Activated naive CD4-positive, alpha-beta T cell treated with anti-CD3 and anti-CD28 coated beads, Interleukin-2, amount 50 U/mL, for 72 hours (primary cell): ENCODE data around the gene NTM. TPM values are rescaled to one million over a fixed set of nuclear protein-coding genes. Genes with fewer than 3 reads are reported as not detected.

ENCODE experiments used
- ATAC-seq, 2 donors: fragments of 150-1000 bp; cut with Tn5 transposase; 2 replicates each; pipeline ENCODE4 v1.10.0; 2021; ENCODE audit warnings: mild to moderate bottlenecking in 2 of 2, moderate library complexity in 2 of 2
- DNase-seq, 2 donors: peaks; one replicate each; pipeline ENCODE4 v3.0.0; 2021 to 2022; ENCODE audit warnings: low spot score in 2 of 2
- H3K27ac Mint-ChIP-seq, 2 donors: one replicate each; pipeline ENCODE4 v1.8.0; 2022; ENCODE audit warnings: mild to moderate bottlenecking in 2 of 2, mixed read lengths in 2 of 2
- H3K36me3 Mint-ChIP-seq, 2 donors: one replicate each; pipeline ENCODE4 v1.8.0; 2022; ENCODE audit warnings: mixed read lengths in 2 of 2
- H3K9me3 Mint-ChIP-seq, 2 donors: one replicate each; pipeline ENCODE4 v1.8.0; 2022; ENCODE audit warnings: mixed read lengths in 2 of 2
- total RNA-seq, 2 donors: library from RNA; stranded (reverse); gene quantifications; one replicate each; pipeline ENCODE4 v1.2.3, GENCODE V29; 2022

The NTM gene
- total RNA-seq, 2 donors from 2014 or later = not detected

GRCh38 chr11:132033051-132033450, 662.6 kb downstream of the NTM start:
- DNase-seq = no peak
- Mint-ChIP-seq H3K9me3 (peaks cover 0 to 4% of the 10 kb centered on the region in 2 donors), H3K36me3 (no peaks in the 10 kb centered on the region), H3K27ac (no peak overlapping the region)
- no peak for ATAC-seq

- H3K27ac Mint-ChIP-seq = no peak overlapping the region
- H3K36me3 Mint-ChIP-seq = no peaks in the 10 kb centered on the region
- DNase-seq = no peak
- peaks cover 0 to 10% of the 10 kb centered on the region in 2 donors for H3K9me3 Mint-ChIP-seq
- no peak for ATAC-seq
Measured at GRCh38 chr11:132035228-132035627, 664.8 kb downstream of the NTM start.

DNA sequence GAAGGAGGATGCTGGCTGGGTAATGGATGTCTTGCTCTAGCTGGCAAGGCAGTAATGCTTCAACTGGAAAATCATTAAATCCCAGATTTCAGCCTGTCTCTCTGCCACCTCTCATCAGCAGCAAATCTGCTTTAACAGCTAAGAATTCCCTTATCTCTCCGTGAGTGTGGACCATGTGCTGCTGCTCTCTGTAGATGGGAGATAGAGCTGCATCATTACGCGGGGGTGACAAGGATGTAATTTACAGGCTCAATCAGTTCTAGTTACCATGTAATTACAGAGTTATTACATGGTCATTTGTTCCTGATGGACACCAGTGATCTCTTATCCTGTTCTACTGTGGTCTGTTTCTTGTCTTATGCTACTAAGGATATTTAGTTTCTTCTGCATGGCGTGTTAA, 665.4 kb downstream of the NTM start:
- Mint-ChIP-seq H3K27ac (no peak overlapping the region), H3K9me3 (peaks cover 0 to 10% of the 10 kb centered on the region in 2 donors), H3K36me3 (no peaks in the 10 kb centered on the region)
- DNase-seq (no peak), ATAC-seq (no peak)

GRCh38 chr11:132036220-132036619, 665.8 kb downstream of the NTM start:
- no peak overlapping the region for H3K27ac Mint-ChIP-seq
- no peak for ATAC-seq
- peaks cover 0 to 13% of the 10 kb centered on the region in 2 donors for H3K9me3 Mint-ChIP-seq
- no peaks in the 10 kb centered on the region for H3K36me3 Mint-ChIP-seq
- DNase-seq = no peak

GRCh38 chr11:132036746-132037466, 666.5 kb downstream of the NTM start:
- DNase-seq = no peak
- peaks cover 0 to 13% of the 10 kb centered on the region in 2 donors for H3K9me3 Mint-ChIP-seq
- no peak for ATAC-seq
- H3K36me3 Mint-ChIP-seq = no peaks in the 10 kb centered on the region
- H3K27ac Mint-ChIP-seq = no peak overlapping the region

DNA sequence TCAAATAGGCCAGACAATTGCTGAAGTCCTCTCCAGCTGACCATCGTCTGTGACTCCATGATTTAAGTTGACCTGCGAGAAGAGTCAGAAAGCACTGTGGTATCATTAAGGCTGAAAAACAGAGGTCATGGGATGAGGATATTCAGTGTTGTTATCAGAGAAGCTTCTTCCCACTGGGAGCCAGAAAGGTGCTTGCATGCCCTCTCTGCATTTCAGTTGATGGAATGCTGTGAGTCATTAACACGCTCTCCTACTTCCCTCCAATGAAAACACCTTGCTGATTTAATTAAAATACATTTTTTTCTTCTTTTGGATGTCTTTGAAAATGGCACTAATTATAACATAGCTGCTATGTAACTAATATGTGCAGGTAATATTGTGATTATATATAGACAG, 667.0 kb downstream of the NTM start:
- H3K36me3 Mint-ChIP-seq = no peaks in the 10 kb centered on the region
- ATAC-seq = no peak

GRCh38 chr11:132037956-132038355, 667.5 kb downstream of the NTM start:
- DNase-seq (no peak), ATAC-seq (no peak)
- no peaks in the 10 kb centered on the region for H3K36me3 Mint-ChIP-seq
- no peak overlapping the region for H3K27ac Mint-ChIP-seq
- H3K9me3 Mint-ChIP-seq = peaks cover 0 to 9% of the 10 kb centered on the region in 2 donors

More for the DNA sequence above, 667.0 kb downstream of the NTM start:
- H3K9me3 Mint-ChIP-seq = peaks cover 0 to 9% of the 10 kb centered on the region in 2 donors
- no peak for DNase-seq
- H3K27ac Mint-ChIP-seq = no peak overlapping the region

DNA sequence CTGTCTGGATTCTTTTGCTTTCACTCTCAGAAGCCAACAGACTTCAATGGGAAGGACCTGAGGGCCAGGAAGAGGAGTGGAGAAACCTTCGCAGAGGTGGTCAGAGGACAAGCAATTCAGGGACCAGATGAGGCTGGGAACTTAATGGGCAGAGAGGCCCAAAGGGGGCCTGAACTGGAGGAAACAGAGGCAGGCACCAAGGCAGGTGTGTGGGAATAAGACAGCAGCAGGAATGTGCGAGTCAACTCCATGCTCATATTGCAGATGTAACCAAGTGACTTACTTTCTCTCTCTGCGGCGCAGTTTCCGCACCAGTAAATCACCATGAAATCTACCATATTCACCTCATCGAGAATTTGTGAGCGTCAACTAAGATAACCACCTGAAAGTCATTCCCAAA, 669.1 kb downstream of the NTM start:
- Mint-ChIP-seq H3K27ac (no peak overlapping the region), H3K36me3 (no peaks in the 10 kb centered on the region), H3K9me3 (peaks cover 5 to 9% of the 10 kb centered on the region in 2 donors)
- DNase-seq (no peak), ATAC-seq (no peak)

- peaks cover 5 to 9% of the 10 kb centered on the region in 2 donors for H3K9me3 Mint-ChIP-seq
- ATAC-seq (no peak), DNase-seq (no peak)
- H3K27ac Mint-ChIP-seq = no peak overlapping the region
- no peaks in the 10 kb centered on the region for H3K36me3 Mint-ChIP-seq
Measured at GRCh38 chr11:132042296-132042695, 671.9 kb downstream of the NTM start.

DNA sequence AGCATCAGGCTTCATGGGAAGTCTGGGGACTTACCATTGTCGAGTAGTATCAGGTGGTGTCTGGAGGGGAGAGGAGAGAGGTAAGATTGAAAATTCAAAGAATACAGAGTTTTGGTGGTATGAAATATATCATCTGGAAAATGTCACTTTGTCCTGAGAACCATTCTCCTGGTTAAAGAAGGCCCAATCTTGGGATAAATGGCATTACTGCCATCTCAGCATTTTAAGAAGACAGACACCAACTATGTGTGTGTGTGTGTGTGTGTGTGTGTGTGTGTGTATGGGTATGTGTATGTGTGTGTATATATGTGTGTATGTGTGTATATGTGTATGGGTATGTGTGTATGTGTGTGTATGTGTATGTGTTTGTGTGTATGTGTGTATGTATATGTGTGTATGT, 673.3 kb downstream of the NTM start:
- Mint-ChIP-seq H3K27ac (no peak overlapping the region), H3K36me3 (no peaks in the 10 kb centered on the region), H3K9me3 (peaks cover 5 to 11% of the 10 kb centered on the region in 2 donors)
- no peak for ATAC-seq
- no peak for DNase-seq

DNA sequence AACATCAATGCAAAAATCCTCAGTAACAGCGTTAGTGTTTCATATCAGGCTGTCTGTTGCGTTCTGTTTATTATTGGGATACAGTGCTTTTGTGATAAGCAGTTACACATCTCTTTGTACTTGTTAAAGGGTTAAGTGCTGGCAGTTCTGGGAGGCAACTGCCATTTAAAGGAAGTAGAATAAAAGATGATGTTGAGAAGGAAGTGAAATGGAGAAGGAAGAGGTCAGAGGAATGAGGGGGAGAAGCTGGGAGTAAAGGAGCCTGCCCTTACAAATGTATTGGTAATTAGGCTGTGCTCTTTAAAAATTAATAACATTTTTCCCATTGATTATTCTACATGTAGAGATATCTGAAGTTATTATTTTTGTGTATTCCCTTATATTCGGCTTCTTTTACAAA, 674.7 kb downstream of the NTM start:
- no peak overlapping the region for H3K27ac Mint-ChIP-seq
- no peaks in the 10 kb centered on the region for H3K36me3 Mint-ChIP-seq
- ATAC-seq (no peak), DNase-seq (no peak)
- H3K9me3 Mint-ChIP-seq = peaks cover 5 to 10% of the 10 kb centered on the region in 2 donors

DNA sequence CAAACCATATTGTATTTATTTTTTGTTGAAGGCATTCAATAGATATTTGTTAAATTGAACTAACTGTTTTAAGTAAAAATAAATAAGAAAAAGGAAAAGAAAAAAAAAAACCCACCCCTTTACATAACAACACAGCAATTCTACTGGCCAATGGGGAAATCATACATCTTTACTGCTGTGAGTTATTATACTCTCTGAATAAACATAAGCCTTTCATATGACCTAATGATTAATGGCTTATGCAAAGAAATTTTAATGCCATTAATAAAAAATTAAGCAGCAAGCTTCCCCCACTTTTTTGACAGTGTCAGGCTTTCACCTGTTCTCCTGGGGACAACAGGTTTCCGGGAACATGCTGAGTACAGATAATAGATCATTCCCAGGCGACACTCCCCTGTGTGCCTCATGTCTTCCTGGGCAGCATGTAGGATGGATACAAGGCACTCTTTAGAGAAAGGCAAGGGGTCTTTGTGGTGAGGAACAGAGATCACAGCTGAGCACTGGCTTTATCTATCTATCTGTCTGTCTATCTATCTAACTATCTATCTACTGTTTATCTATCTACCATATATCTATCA, 676.0 kb downstream of the NTM start:
- DNase-seq = no peak
- Mint-ChIP-seq H3K27ac (no peak overlapping the region), H3K36me3 (no peaks in the 10 kb centered on the region), H3K9me3 (peaks cover 5 to 7% of the 10 kb centered on the region in 2 donors)
- no peak for ATAC-seq

- no peak overlapping the region for H3K27ac Mint-ChIP-seq
- H3K36me3 Mint-ChIP-seq = no peaks in the 10 kb centered on the region
- DNase-seq = no peak
- peaks cover 5 to 7% of the 10 kb centered on the region in 2 donors for H3K9me3 Mint-ChIP-seq
- no peak for ATAC-seq
Measured at GRCh38 chr11:132047167-132047566, 676.8 kb downstream of the NTM start.

DNA sequence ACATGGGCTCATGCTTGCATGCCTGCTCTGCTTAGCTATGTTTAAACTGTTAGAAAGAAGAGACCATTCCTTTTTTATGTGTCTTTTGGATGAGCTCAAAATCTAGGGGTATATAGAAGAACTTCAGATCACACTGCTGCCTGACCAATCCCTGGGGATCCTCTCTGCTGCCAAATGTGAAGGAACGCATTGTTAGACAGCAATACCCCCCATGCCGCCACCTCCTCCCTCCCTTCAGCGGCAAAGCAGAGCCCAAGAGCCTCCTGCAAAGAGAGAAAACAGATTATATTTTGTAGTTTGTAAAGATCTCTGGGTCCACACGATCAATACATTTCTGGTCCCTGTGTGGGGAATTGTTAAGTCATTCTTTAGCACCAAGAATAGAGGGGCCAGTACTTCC, 677.6 kb downstream of the NTM start:
- Mint-ChIP-seq H3K27ac (no peak overlapping the region), H3K36me3 (no peaks in the 10 kb centered on the region), H3K9me3 (peaks cover 5 to 7% of the 10 kb centered on the region in 2 donors)
- ATAC-seq = no peak
- DNase-seq = no peak

DNA sequence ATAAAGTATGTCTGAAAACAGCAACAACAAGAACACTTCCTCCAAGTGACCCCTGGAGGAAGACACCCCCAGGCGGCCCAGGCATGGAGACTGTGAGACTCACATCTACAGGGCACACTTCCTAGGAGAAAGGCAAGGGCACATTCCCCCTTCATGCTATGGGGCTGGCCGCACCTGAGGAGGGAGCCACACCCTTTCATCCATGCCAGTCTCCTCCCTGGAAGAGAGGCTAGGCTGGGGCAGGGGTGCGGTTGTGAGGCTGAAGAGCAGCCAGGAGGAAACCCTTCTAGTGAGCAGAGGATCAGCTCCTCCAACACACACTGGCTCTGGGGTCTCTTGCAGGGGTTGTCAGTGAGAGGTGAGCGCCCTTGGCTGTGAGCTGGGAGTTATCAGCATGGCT, 678.8 kb downstream of the NTM start:
- H3K36me3 Mint-ChIP-seq = no peaks in the 10 kb centered on the region
- DNase-seq (no peak), ATAC-seq (no peak)
- no peak overlapping the region for H3K27ac Mint-ChIP-seq
- peaks cover 0 to 7% of the 10 kb centered on the region in 2 donors for H3K9me3 Mint-ChIP-seq

DNA sequence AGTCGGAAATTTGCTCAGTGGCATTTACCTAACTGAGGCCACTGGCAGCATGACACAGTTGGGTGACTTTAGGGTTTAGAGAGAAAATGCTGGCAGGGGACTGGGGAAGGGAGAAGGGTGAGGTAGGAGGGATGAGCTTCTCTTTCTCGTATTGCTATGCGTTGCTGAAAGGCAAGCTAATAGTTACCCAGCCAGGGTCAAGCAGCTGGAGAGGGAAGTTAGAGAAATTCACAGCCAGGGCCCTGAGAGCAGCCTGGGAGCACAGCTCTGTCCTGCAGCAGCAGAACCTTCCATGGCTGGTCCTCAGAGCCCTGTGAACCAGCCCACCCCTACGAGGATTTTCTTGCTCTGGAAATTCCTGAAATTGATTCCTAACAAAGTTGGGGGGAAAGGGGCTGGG, 679.6 kb downstream of the NTM start:
- no peak overlapping the region for H3K27ac Mint-ChIP-seq
- H3K36me3 Mint-ChIP-seq = no peaks in the 10 kb centered on the region
- DNase-seq (no peak), ATAC-seq (no peak)
- H3K9me3 Mint-ChIP-seq = peaks cover 0 to 7% of the 10 kb centered on the region in 2 donors

- Mint-ChIP-seq H3K27ac (no peak overlapping the region), H3K9me3 (peaks cover 0 to 7% of the 10 kb centered on the region in 2 donors), H3K36me3 (no peaks in the 10 kb centered on the region)
- DNase-seq (no peak), ATAC-seq (no peak)
Measured at GRCh38 chr11:132050577-132051165, 680.3 kb downstream of the NTM start.

GRCh38 chr11:132051704-132052103, 681.3 kb downstream of the NTM start:
- no peak for ATAC-seq
- DNase-seq = no peak
- peaks cover 0 to 7% of the 10 kb centered on the region in 2 donors for H3K9me3 Mint-ChIP-seq
- H3K36me3 Mint-ChIP-seq = no peaks in the 10 kb centered on the region
- no peak overlapping the region for H3K27ac Mint-ChIP-seq
